Hypothalamus (tissue), 51 donors: ENCODE results near the gene ARID1B.

Experiments
- DNase-seq, 51 donors: peaks; one replicate each; lab custom pipeline; 2025; lab: John Stamatoyannopoulos, UW

ARID1B gene

GRCh38 chr6:156897907-156898531, 120.8 kb downstream of the ARID1B start:
- no peak for DNase-seq

- DNase-seq = no peak
These were observed 121.9 kb downstream of the ARID1B start for GRCh38 chr6:156899071-156899470.

- no peak for DNase-seq
These were observed 122.5 kb downstream of the ARID1B start for GRCh38 chr6:156899532-156900135.

- no peak for DNase-seq
These were observed 123.1 kb downstream of the ARID1B start for GRCh38 chr6:156900292-156900691.

- DNase-seq = no peak
These were observed 124.3 kb downstream of the ARID1B start for GRCh38 chr6:156901309-156902019.

GRCh38 chr6:156902782-156903181, 125.6 kb downstream of the ARID1B start:
- no peak for DNase-seq

- DNase-seq = no peak
These were observed 127.2 kb downstream of the ARID1B start for GRCh38 chr6:156904176-156904967.

- no peak for DNase-seq
These were observed 128.6 kb downstream of the ARID1B start for GRCh38 chr6:156905801-156906200.

- DNase-seq = no peak
These were observed 129.3 kb downstream of the ARID1B start for GRCh38 chr6:156906451-156906850.

- no peak for DNase-seq
These were observed 132.2 kb downstream of the ARID1B start for GRCh38 chr6:156909212-156910010.

- DNase-seq = no peak
These were observed 132.8 kb downstream of the ARID1B start for GRCh38 chr6:156910011-156910334.

GRCh38 chr6:156910938-156911337, 133.8 kb downstream of the ARID1B start:
- no peak for DNase-seq

- no peak for DNase-seq
These were observed 134.4 kb downstream of the ARID1B start for GRCh38 chr6:156911581-156911980.

- DNase-seq = peak in 1 of 51 donors; percentile 16
These were observed 135.3 kb downstream of the ARID1B start for GRCh38 chr6:156912431-156912830.

GRCh38 chr6:156914181-156914580, 137.0 kb downstream of the ARID1B start:
- DNase-seq = no peak

- DNase-seq = no peak
These were observed 139.1 kb downstream of the ARID1B start for GRCh38 chr6:156916130-156916801.

- DNase-seq = no peak
These were observed 140.0 kb downstream of the ARID1B start for GRCh38 chr6:156917213-156917612.

GRCh38 chr6:156918647-156919046, 141.5 kb downstream of the ARID1B start:
- DNase-seq = no peak

- no peak for DNase-seq
These were observed 142.2 kb downstream of the ARID1B start for GRCh38 chr6:156919370-156919769.

GRCh38 chr6:156919814-156920369, 142.7 kb downstream of the ARID1B start:
- DNase-seq = no peak
